Measurements from ENCODE around the gene BCL2L11. TPM values are rescaled to one million over a fixed set of nuclear protein-coding genes. Genes with fewer than 3 reads are reported as not detected.
A peak's percentile ranks its signal among the peaks of the same experiment; 100 is the strongest.

The BCL2L11 gene
- total and polyA plus RNA-seq, 10 of the 15 experiments (the other 5 are each of a cell fraction or from before 2014, with no cell fraction given): 0.29 to 10.1 (median 1.1) TPM

- H3K9ac ChIP-seq (ENCODE audit: control insufficient read depth, insufficient read depth, low read length): no peak overlapping the region
- no peak for DNase-seq (ENCODE audit: low read depth, low spot score)
- no peak for FAIRE-seq
- H3K27ac ChIP-seq (ENCODE audit: control insufficient read depth, insufficient read depth): no peak overlapping the region
- no peak for TF ChIP-seq NFYB (IDR thresholded peaks at IDR 0.05; ENCODE audit: insufficient read depth, low read depth, low read length)
- no peak for TF ChIP-seq ATF3 (IDR thresholded peaks at IDR 0.05; ENCODE audit: borderline replicate concordance, extremely low read depth, low read depth, low read length)
- TF ChIP-seq TCF12 (IDR thresholded peaks at IDR 0.05; ENCODE audit: low read depth, low read length): no peak
- no peak for TF ChIP-seq IKZF2 (IDR thresholded peaks at IDR 0.05)
- no peak for TF ChIP-seq ATF7 (IDR thresholded peaks at IDR 0.05; ENCODE audit: low read depth)
- TF ChIP-seq USF2 (IDR thresholded peaks at IDR 0.05; ENCODE audit: borderline replicate concordance, low read depth, low read length): no peak
- no peak for TF ChIP-seq JUND (IDR thresholded peaks at IDR 0.05; ENCODE audit: low read depth, low read length)
- no peak for TF ChIP-seq TCF3 (IDR thresholded peaks at IDR 0.05; ENCODE audit: borderline replicate concordance, insufficient read depth, low read depth, low read length)
- TF ChIP-seq RB1 (IDR thresholded peaks at IDR 0.05; ENCODE audit: borderline replicate concordance): no peak
- TF ChIP-seq CHD2 (IDR thresholded peaks at IDR 0.05; ENCODE audit: borderline replicate concordance, low read depth, low read length): no peak
- RAD21 ChIA-PET (ENCODE audit: unreplicated experiment): interaction anchor here (0.6 to 1.4 kb wide), 2 partner anchors 11 to 1100 kb away, joined by 4 to 8 read pairs; no protein-coding TSS in a partner anchor
- H3K79me2 ChIP-seq (ENCODE audit: control insufficient read depth, insufficient read depth, low read length): no peaks in the 10 kb centered on the region
- peak; percentile 39 for ATAC-seq
- no peaks in the 10 kb centered on the region; the same call in 2 of the 3 replicates for H3K9me3 ChIP-seq (replicated peaks; ENCODE audit: control insufficient read depth, insufficient read depth, low read length)
- BruUV-seq (replicated peaks): no TSS peak
- SMC1A ChIA-PET (ENCODE audit: uncharacterized antibody, unreplicated experiment): interaction anchor here (1.1 to 1.7 kb wide), 3 partner anchors 11 to 110 kb away, joined by 3 to 5 read pairs (median 4); no protein-coding TSS in a partner anchor
- intact Hi-C loops (cut with micrococcal nuclease; ENCODE audit: unreplicated experiment): loop anchor here (5.0 kb wide), 1 partner anchor 229 kb away; no protein-coding TSS in a partner anchor
- H3K4me3 ChIP-seq: no peak overlapping the region
- 0 out of 2 replicates have a peak, but pooled peaks cover under 1% of the 10 kb centered on the region for H4K20me1 ChIP-seq (ENCODE audit: control insufficient read depth, insufficient read depth)
- no peaks in the 10 kb centered on the region for H3K36me3 ChIP-seq (ENCODE audit: control insufficient read depth in 2 of 2, insufficient read depth in 2 of 2, low read length in 1 of 2)
- WGBS (ENCODE audit: insufficient coverage, insufficient replicate concordance, low lambda C conversion rate, missing lambda C conversion rate): 59% methylated on average over 2 of the region's 2 CpGs
- H3K27me3 ChIP-seq (replicated peaks in 1 of 2; ENCODE audit: control insufficient read depth in 2 of 2, insufficient read depth in 2 of 2, low read length in 1 of 2): no peaks in the 10 kb centered on the region
- H2AFZ ChIP-seq (ENCODE audit: control insufficient read depth, low read depth, low read length): no peak overlapping the region
- H3K4me2 ChIP-seq (ENCODE audit: control insufficient read depth, insufficient read depth): no peak overlapping the region
- in situ Hi-C loops (cut with MboI): no loop called here
- peaks cover 9% of the 10 kb centered on the region for H3K4me1 ChIP-seq (ENCODE audit: control insufficient read depth, insufficient read depth, low read length)
- POLR2A ChIA-PET: interaction anchor here (0.6 kb wide), 1 partner anchor 438 kb away, joined by 5 read pairs; no protein-coding TSS in a partner anchor
- CTCF ChIA-PET: no interaction called here
Measured at GRCh38 chr2:111101592-111101991, 19.1 kb upstream of the BCL2L11 start.

Measured in GM12878 (cell line).